Effector CD8-positive, alpha-beta T cell (primary cell): ENCODE results near the gene PXDN.
"Not testable (repeated sequence)": the region's sequence is repeated elsewhere in the genome, so short reads cannot be mapped to it uniquely, and the experiment has no call there.

Experiments used
- DNase-seq: peaks from one replicate; lab custom pipeline; 2025; lab: John Stamatoyannopoulos, UW

The PXDN gene

GRCh38 chr2:1742681-1743395 is 1.5 kb downstream of the PXDN start:
- no peak for DNase-seq

GRCh38 chr2:1742301-1742680 is 2.0 kb downstream of the PXDN start:
- no peak for DNase-seq

GRCh38 chr2:1741851-1742250 is 2.5 kb downstream of the PXDN start:
- no peak for DNase-seq

- DNase-seq = no peak
Measured at GRCh38 chr2:1740716-1741589, 3.4 kb downstream of the PXDN start.

- no peak for DNase-seq
Measured at GRCh38 chr2:1739961-1740715, 4.2 kb downstream of the PXDN start.

- no peak for DNase-seq
Measured at GRCh38 chr2:1739322-1739957, 4.9 kb downstream of the PXDN start.

GRCh38 chr2:1738646-1739302 is 5.5 kb downstream of the PXDN start:
- no peak for DNase-seq

- DNase-seq = no peak
Measured at GRCh38 chr2:1738163-1738562, 6.2 kb downstream of the PXDN start.

GRCh38 chr2:1736997-1737480 is 7.3 kb downstream of the PXDN start:
- DNase-seq = no peak

- no peak for DNase-seq
Measured at GRCh38 chr2:1736045-1736444, 8.3 kb downstream of the PXDN start.

- not testable (repeated sequence) for DNase-seq
Measured at GRCh38 chr2:1733298-1733697, 11.0 kb downstream of the PXDN start.

- DNase-seq = no peak
Measured at GRCh38 chr2:1731963-1732768, 12.1 kb downstream of the PXDN start.

GRCh38 chr2:1731447-1731962 is 12.8 kb downstream of the PXDN start:
- no peak for DNase-seq

GRCh38 chr2:1730015-1730927 is 14.0 kb downstream of the PXDN start:
- DNase-seq = no peak

- no peak for DNase-seq
Measured at GRCh38 chr2:1729242-1729641, 15.1 kb downstream of the PXDN start.

- DNase-seq = no peak
Measured at GRCh38 chr2:1728821-1729220, 15.5 kb downstream of the PXDN start.

- DNase-seq = no peak
Measured at GRCh38 chr2:1727796-1728474, 16.4 kb downstream of the PXDN start.

GRCh38 chr2:1727101-1727771 is 17.1 kb downstream of the PXDN start:
- no peak for DNase-seq
